A549 treated with CORT108297 at 1 μM for 4 hours (cell line): ENCODE data around the gene DDX21. TPM values are rescaled to one million over a fixed set of nuclear protein-coding genes. Genes with fewer than 3 reads are reported as not detected.

Experiments used
- total RNA-seq: library from RNA; stranded (reverse); fragments of 200-300 nt; extraction: Qiagen RNA extraction; gene quantifications from 5 replicates; pipeline ENCODE4 v1.2.3, GENCODE V29; 2022

The DDX21 gene
- 113 to 164 TPM (median 128 TPM) in 5 replicates for total RNA-seq

DNA sequence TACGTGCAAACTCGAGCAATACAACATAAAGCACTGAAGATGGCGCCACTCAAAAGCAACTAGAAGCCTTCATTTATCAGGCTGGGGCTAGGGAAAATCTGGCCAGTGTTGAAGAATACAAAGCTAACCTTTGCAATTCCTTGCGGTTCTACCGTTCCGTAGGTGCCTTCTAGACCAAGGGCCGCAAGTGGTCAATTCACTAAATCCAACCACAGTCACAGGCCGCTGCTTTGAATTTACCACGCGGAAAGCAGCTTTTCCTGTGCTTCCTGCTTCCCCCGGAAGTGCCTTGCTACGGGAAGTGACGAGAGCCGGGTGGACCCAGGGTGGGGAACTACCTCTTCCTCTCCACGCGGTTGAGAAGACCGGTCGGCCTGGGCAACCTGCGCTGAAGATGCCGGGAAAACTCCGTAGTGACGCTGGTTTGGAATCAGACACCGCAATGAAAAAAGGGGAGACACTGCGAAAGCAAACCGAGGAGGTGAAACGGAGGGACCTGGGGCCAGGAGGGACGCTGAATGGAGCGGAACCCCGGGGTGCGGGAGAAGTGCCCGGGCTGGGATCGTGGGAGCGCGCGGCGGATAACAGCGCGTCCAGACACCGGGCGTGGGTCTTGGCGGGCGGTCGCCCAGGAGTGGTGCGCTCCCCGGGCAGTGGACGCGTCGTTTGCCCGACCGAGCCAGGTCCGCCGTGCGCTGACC, at the start of gene DDX21:
TSS of gene DDX21 (plus strand) at position 339 of the 701 bp plus-strand sequence. CDS start at position 395, 56 bp downstream.

DNA sequence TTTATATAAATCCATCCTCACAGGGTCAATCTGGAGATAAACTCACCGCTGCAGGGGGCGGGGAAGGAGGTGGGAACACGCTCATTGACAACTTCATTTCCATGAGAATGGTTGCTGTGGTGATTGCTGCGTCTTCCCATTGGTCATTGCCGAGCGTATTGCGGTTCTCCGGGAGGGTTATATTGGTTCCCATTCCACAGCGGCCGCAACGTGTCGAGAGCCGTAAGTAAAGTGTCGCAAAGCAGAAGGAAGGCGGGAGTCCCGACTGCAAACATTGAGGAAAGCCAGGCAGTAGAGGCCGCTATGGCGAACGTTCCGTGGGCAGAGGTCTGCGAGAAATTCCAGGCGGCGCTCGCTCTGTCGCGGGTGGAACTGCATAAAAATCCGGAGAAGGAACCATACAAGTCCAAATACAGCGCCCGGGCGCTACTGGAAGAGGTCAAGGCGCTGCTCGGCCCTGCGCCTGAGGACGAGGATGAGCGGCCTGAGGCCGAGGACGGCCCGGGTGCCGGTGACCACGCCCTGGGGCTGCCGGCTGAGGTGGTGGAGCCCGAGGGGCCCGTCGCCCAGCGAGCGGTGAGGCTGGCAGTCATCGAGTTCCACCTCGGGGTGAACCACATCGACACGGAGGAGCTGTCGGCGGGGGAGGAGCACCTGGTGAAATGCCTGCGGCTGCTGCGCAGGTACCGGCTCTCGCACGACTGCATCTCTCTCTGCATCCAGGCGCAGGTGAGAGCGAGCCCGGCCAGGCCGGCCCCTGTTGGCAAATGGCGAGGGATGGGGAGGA, 32.8 kb downstream of the DDX21 start, which contains the start of gene KIFBP:
TSS of gene KIFBP (plus strand) at position 274 of the 787 bp plus-strand sequence. CDS start at position 304, 30 bp downstream.

Other genes with a start within 250 kb of the DDX21 start
- gene CCAR1, start 234.9 kb upstream of the DDX21 start, total RNA-seq, result 57.2 to 89.9 TPM (median 60.1 TPM) in 5 replicates
- gene STOX1, start 128.6 kb upstream of the DDX21 start, total RNA-seq, result 0.61 to 0.87 TPM (median 0.68 TPM) in 5 replicates
- 30.7 to 44.6 TPM (median 33.5 TPM) in 5 replicates for gene DDX50, start 54.9 kb upstream of the DDX21 start, total RNA-seq
- gene KIFBP, start 32.6 kb downstream of the DDX21 start, total RNA-seq, result 35.4 to 47.8 TPM (median 39.8 TPM) in 5 replicates
- gene SRGN, start 131.9 kb downstream of the DDX21 start, total RNA-seq, result 57.1 to 87.2 TPM (median 61.2 TPM) in 5 replicates
- gene VPS26A, start 168.0 kb downstream of the DDX21 start, total RNA-seq, result 44.9 to 80.6 TPM (median 50.1 TPM) in 5 replicates
- gene SUPV3L1, start 224.1 kb downstream of the DDX21 start, total RNA-seq, result 31.9 to 36.1 TPM (median 34.7 TPM) in 5 replicates